DMS53 treated with DMSO at 0.1 percent for 48 hours (cell line): Measurements from ENCODE around the gene SRSF1.
"Not testable (repeated sequence)": the region's sequence is repeated elsewhere in the genome, so short reads cannot be mapped to it uniquely, and the experiment has no call there.

Source experiments
- DNase-seq: peaks from one replicate; lab custom pipeline; 2025; ENCODE audit not compliant: unreplicated experiment; lab: John Stamatoyannopoulos, UW

SRSF1 gene

DNA sequence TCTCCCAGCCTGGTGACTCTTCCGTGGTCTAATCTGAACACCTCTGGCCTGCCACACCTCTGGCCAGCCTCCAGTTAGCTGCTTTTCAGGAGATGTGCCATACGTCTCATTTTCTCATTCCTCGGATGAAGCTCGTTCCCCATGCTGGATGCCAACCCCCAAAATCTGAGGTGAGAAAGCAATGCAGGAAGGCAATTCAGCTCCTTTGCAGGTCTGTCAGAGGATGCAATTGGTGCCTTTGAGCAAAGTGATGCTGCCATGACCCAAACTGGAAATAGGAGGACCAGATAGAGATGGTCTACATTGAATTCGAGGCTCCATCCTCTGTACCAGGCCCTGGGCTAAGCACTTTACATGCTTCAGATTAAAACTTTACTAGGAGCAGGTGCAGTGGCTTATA lies 40.8 kb downstream of the SRSF1 start:
- no peak for DNase-seq

DNA sequence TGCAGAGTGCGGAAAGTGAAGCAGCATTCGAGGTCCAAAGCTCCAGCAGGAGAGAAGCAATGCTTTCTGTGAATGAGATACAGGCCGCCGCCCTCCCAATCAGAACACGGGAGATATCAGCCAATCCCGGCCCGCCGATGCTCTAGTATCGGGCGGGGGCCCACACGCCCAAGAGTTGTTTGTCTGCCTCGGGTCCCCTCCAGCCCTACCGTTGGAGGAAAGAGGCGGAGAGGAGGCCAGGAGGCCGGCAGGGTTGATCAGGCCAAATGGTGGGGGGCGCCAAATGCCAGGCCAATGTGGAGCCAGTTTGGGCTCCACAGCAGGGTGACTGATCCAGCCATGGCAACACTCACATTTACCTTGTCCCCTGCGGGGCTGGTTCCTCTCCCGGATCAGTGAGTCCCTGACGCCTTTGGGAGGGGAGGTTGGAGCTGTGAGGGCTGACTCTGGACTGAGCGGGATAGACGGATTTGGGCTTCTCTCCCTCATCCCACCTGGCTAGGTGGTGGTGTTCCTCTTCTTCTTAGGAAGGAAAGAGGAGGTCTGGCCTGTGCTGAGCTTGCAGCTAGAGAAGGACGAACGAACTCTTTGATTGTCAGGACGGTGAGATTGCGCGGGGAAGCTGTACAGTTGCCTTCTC lies 41.4 kb downstream of the SRSF1 start:
- no peak for DNase-seq

DNA sequence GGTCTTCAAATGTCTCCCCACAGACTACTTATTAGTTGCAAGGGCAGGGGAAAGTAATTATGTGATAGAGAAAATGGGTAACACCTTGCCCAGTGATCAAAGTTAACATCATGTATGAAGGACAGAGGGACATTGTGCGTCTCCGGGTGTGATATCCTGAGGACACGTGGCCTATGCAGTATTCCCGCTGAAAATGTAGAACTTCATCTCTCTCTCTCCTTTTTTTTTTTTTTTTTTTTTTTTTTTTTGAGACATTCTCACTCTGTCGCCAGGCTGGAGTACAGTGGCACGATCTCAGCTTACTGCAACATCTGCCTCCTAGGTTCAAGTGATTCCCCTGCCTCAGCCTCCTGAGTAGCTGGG lies 43.9 kb downstream of the SRSF1 start:
- DNase-seq = no peak

DNA sequence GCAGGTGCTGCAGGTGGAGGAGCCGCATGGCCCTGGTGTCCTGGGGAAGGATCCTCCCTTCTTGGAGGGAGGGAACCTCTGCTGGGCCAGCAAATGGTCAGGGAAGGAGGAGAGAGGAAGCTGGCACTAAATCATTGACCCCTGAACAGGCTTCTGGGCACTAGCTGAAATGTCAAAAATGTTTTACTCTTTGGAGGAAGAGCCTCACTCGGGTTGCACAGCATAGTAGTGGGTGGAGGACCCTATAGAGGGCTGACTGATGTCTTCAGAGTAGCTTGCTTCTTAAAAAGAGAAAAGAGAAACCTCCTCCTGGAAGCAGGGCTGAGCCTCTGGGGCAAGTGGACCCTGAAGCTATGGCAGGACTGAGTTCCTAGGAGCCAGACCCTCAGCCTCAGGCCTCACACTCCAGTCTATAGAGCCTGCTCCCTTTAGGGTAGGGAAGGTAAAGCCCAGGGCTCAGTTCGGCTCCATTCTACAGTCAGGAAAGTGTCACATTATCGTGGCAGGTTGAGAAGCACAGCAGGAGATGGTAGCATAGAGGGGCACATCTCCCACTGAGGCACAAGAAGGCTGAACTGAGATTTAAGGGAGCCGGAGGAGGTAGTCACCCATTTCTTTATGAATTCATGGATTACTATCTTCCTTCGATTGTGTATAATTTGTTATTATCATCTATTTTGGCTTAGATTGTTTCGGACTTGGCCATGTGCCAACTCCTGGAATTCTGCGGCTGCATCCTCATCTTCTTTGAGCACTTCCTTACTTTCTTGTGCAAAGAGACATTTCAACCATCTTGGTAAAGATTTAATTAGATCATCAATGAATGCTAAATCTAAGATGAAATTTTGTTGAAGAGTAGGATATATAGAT lies 44.5 kb downstream of the SRSF1 start:
- no peak for DNase-seq

DNA sequence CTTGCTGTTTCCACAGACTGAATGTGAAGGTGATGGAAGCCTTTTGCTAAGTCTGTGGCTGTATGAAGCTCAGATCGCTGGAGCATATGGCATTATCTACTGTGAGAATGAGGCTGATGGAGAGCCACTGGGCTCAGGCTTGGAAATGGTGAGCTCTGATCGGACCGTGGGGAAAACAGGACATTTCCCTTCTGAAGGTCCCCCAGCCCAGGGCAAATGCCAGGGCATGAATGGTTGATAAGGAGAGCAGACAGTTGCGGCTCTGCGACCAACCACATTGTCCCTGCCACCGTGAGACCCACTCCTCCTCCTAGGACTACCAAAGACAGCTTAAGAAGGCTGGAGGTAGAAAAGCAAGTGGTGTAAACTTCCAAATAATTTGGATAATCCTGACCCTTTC lies 47.1 kb downstream of the SRSF1 start:
- DNase-seq = no peak

DNA sequence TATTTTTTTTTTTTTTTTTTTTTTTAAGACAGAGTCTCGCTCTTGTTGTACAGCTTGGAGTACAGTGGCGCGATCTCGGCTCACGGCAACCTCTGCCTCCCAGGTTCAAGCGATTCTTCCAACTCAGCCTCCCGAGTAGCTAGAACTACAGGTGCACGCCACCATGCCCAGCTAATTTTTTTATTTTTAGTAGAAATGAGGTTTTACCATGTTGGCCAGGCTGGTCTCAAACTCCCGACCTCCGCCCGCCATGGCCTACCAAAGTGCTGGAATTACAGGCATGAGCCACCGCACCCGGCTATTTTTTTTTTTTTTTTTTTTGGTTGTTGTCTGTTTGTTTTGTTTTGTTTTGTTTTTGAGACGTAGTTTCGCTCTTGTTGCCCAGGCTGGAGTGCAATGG lies 48.7 kb downstream of the SRSF1 start:
- not testable (repeated sequence) for DNase-seq

DNA sequence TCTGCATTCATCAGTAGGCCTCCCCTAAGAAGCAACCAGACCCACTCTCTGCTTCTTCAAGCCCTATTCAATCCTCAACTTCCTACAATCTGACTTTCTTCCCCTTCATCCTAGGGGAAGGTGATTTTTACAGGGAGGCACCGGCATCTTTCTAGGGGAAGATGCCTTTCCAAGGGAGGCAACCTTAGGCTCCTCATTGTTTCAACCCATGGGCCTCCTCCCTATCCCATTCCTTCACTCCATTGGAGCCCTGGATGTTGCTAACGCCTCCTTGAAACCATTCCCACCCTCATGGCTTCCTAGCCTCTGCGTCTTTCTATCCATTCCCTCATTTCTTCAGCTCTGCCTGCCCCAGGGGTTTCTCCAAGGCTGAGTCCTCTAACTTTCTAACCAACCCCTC lies 49.2 kb downstream of the SRSF1 start:
- no peak for DNase-seq

DNA sequence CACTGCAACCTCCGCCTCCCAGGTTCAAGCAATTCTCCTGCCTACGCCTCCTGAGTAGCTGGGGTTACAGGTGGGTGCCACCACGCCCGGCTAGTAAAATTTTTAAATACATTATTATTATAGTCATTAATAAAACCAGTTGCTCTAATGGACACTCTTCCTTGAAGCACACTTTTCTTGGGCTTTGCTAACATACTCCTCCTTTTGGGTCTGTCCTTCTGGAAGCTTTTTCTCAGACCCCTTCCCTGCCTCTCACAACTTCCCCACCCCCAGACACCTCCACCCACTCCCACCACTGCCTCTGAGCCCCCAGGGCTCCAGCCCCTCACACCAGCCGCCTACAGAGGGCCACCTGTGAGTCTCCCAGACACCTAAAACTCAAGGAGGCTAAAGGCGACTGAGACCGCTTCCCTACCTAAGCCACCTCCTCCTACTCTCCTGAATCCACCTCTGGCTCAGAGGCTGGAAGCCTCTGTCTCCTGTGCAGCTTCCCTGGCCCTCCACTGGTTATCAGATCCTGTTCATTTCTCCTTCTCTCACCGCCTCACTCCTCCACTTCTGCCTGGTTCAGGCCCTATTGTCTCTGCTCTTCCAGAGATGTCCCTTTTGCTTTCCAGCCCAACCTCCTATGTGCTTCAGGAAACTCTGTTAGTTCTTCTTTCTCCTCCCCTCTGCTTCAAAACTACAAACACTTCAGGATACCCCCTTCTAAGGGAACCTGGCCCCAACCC lies 49.8 kb downstream of the SRSF1 start:
- no peak for DNase-seq

DNA sequence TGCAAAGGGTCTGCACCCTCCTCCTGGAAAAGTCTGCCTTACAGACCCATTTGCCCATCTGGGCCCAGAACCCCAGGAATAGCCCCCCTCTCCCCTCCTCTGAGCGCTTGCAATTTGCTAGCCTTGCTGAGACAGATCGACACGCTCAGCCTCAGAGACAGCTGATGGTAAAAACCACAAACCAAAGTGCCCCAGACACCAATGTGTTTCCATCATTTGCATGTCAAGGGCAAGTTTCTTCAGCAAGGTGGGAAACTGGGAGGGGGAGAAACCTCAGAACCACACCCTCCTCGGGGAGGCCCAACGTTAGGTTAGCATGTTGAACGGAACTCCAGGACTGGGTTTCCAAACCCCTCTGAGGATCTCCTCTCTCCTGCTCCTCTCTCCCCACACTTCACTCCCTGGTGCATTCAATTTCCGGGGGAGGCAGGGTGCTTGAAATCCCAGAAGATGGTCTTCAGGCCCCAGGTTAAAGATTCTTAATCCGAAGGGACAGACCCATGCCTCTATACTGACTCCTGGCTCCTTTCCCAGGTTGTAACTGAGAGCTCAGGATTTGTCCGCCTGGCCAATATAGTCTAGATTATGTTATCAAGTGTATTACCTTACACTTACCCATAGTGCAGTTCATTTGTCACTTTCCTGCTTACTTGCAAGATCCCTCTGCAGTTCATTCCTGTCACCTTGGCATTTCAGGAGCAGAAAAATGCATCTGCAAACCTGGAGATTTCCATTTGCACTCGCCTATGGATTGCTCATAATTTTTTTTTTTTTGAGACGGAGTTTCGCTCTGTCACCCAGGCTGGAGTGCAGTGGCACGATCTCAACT lies 50.5 kb downstream of the SRSF1 start:
- no peak for DNase-seq

DNA sequence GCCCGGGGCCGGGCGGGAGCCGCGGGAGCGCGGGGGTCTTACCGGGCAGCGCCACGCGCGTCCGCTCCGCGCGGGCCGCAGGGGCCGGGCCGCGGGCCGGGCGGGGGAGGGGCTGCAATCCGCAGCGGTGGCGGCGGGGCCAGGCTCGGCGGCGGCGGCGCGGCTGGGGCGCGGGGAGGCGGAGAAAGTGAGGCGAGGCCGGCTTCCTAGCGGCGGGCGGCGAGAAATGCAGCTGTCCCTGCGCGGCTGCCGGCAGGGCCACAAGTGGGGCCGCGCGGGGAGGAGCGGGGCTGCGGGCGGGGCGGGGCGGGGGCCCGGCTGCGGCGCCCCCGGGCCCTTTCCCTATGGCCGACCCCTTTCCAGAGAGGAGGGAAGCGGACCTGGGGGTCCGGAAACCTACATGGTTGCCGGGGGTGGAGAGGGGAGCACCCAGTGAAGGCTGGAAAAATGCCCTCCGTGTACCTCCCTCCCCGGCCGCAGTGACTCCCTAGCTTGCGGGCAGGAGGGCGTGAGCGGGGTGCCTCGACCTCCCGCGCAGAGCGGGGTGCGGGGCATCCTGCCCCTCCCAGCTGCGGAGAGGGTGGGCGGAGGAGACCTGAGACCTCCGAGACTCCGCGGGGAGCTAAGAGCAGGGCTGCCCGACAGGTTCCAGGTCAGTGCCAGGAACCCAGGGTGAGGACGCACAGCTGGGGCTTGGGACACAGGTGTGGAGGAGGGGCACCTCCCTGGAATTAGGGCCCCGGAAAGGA lies 51.7 kb downstream of the SRSF1 start, which contains the start of gene CUEDC1:
CUEDC1 (minus strand) TSS at position 230 of the 749 bp plus-strand sequence. CDS start 69,848 bp downstream, outside the sequence.
- no peak for DNase-seq

DNA sequence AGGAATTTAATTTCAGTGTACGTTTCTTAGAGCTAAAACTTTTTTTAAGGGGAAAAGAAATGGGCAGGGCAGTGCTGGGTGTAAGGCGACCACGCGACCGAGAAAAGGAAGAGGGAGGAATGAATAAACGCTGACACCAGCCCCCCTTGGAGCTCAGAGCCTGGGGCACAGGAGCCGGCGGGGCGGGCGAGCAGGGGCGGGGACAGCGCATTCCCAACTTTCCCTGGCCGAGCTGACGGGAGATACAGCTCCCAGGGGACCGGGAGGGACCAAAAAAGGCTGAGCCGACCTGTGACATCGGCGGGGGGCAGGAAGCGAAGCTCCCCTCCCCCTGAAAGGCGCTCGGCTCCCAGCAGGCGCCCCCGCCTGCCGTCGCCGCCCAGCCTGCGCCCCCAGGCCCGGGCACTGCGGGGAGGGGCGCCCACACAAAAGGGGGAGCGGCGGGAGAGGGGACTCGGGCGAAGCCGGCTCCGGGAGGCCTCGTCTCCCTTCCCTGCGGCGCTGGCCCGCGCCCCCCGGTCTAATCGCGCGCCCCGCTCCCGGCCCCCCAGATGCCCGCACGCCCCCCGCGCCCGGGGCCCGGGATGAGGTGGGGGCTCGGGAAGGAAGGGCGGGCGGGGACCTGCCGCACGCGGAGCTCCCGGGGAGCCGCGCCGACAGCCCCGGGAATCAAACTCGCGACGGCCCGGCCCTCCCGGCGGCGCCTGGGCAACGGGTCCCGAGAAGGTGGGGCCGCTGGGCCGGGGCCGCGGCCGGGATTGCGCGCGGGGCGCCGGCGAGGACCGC lies 52.5 kb downstream of the SRSF1 start:
- DNase-seq = no peak

DNA sequence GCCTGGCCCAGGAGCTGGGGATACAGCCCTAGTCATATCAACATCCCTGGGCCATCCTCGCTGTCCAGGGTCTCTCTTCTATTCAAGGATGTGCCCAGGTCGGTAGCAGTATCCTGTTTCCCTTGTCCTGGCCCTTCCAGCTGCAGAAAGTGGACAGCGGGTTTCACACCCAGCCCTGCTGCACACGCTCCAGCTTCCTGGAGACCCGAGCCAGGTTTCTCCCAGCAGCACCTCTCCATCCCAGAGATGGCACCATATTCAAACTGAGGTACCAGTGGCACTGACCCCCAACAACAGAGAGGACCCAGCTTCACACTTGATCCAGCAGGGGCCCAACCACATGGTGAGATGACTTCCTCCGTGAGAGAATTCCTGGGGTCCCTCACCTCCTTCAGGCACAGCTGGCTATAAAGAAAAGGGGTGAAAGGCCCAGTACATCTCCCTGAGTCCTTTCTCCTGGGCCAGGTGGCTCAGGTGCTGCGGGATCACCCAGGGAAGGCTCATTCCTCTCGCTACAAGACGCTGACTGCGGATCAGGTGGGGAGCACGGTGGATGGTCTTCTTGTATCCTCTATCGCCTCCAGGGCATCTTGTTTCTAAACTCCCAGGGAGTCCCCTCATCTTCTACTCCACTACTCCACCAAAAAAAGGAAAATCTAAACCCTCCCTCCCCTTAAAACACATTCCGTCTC lies 53.2 kb downstream of the SRSF1 start:
- no peak for DNase-seq
